Measurements from ENCODE around the gene TRIP10. TPM values are rescaled to one million over a fixed set of nuclear protein-coding genes. Genes with fewer than 3 reads are reported as not detected.

TRIP10 gene
- polyA plus RNA-seq, 3 donors = 1.5 to 2.4 (median 1.9) TPM

GRCh38 chr19:6729573-6730152 is 9.8 kb upstream of the TRIP10 start:
- H3K4me1 ChIP-seq (ENCODE audit: control insufficient read depth in 1 of 2, insufficient read depth in 2 of 2, low read length in 2 of 2) = peaks cover 38 to 43% of the 10 kb centered on the region in 2 donors
- H3K36me3 ChIP-seq (replicated peaks in 1 of 2; ENCODE audit: control insufficient read depth in 1 of 2, insufficient read depth in 2 of 2, low read length in 2 of 2) = peaks cover 26 to 35% of the 10 kb centered on the region in 2 donors
- H3K4me2 ChIP-seq (replicated peaks; ENCODE audit: extremely low read depth, low read length, poor library complexity, severe bottlenecking) = no peak overlapping the region
- Mint-ChIP-seq H3K9me3 (peaks cover 0 to 4% (median 0%) of the 10 kb centered on the region in 7 donors), H3K4me3 (no peak overlapping the region), H3K27me3 (ENCODE audit: low read depth in 3 of 3) (peaks cover 0 to 3% (median 2%) of the 10 kb centered on the region in 3 donors), H3K36me3 (peaks cover 28 to 51% of the 10 kb centered on the region in 2 donors), H3K27ac (peak overlapping the region in 2 of 7 donors; percentile 23 to 77), H3K4me1 (peaks cover 38% of the 10 kb centered on the region)
- H4K20me1 ChIP-seq (ENCODE audit: insufficient read depth, low read length) = no peaks in the 10 kb centered on the region
- H3K27ac ChIP-seq (ENCODE audit: low read depth in 1 of 2, low read length in 2 of 2) = no peak overlapping the region
- H3K9ac ChIP-seq (ENCODE audit: insufficient read depth, low read length, poor library complexity, severe bottlenecking) = no peak overlapping the region
- intact Hi-C loops (cut with micrococcal nuclease) = no loop called here
- no peak for DNase-seq
- H3K27me3 ChIP-seq (ENCODE audit: control insufficient read depth in 2 of 2, insufficient read depth in 2 of 2, low read length in 2 of 2) = no peaks in the 10 kb centered on the region
- no peaks in the 10 kb centered on the region for H3K9me3 ChIP-seq (replicated peaks in 1 of 2; ENCODE audit: control insufficient read depth in 1 of 2, insufficient read depth in 1 of 2, low read length in 2 of 2)
- WGBS (ENCODE audit: insufficient coverage) = 100% methylated on average over 9 of the region's 23 CpGs
- TF ChIP-seq, protein P1, sequence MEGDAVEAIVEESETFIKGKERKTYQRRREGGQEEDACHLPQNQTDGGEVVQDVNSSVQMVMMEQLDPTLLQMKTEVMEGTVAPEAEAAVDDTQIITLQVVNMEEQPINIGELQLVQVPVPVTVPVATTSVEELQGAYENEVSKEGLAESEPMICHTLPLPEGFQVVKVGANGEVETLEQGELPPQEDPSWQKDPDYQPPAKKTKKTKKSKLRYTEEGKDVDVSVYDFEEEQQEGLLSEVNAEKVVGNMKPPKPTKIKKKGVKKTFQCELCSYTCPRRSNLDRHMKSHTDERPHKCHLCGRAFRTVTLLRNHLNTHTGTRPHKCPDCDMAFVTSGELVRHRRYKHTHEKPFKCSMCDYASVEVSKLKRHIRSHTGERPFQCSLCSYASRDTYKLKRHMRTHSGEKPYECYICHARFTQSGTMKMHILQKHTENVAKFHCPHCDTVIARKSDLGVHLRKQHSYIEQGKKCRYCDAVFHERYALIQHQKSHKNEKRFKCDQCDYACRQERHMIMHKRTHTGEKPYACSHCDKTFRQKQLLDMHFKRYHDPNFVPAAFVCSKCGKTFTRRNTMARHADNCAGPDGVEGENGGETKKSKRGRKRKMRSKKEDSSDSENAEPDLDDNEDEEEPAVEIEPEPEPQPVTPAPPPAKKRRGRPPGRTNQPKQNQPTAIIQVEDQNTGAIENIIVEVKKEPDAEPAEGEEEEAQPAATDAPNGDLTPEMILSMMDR (IDR thresholded peaks at IDR 0.05) = no peak
- no peak overlapping the region for H2AFZ ChIP-seq (ENCODE audit: insufficient read depth, low read depth, low read length, poor library complexity, severe bottlenecking)
- peak overlapping the region in 1 of 3 experiments; percentile 23 for H3K4me3 ChIP-seq (replicated peaks in 1 of 3; ENCODE audit: low read depth in 2 of 3, low read length in 3 of 3)
- no peaks in the 10 kb centered on the region for H3K79me2 ChIP-seq (ENCODE audit: insufficient read depth, low read length)

- H3K4me3 Mint-ChIP-seq = no peak overlapping the region
- no peak for DNase-seq
- peaks cover 26 to 39% of the 10 kb centered on the region in 2 donors for H3K36me3 ChIP-seq (replicated peaks in 1 of 2; ENCODE audit: control insufficient read depth in 1 of 2, insufficient read depth in 2 of 2, low read length in 2 of 2)
- no peaks in the 10 kb centered on the region for H3K9me3 ChIP-seq (replicated peaks in 1 of 2; ENCODE audit: control insufficient read depth in 1 of 2, insufficient read depth in 1 of 2, low read length in 2 of 2)
- H2AFZ ChIP-seq (ENCODE audit: insufficient read depth, low read depth, low read length, poor library complexity, severe bottlenecking) = no peak overlapping the region
- 83% methylated on average over 14 of the region's 27 CpGs for WGBS (ENCODE audit: insufficient coverage)
- H3K9me3 Mint-ChIP-seq = peaks cover 0 to 3% (median 0%) of the 10 kb centered on the region in 7 donors
- TF ChIP-seq, protein P1 (IDR thresholded peaks at IDR 0.05) = no peak
- H3K27ac ChIP-seq (ENCODE audit: low read depth in 1 of 2, low read length in 2 of 2) = no peak overlapping the region
- peak overlapping the region in 1 of 3 experiments; percentile 23 for H3K4me3 ChIP-seq (replicated peaks in 1 of 3; ENCODE audit: low read depth in 2 of 3, low read length in 3 of 3)
- H3K79me2 ChIP-seq (ENCODE audit: insufficient read depth, low read length) = no peaks in the 10 kb centered on the region
- peaks cover 30 to 56% of the 10 kb centered on the region in 2 donors for H3K36me3 Mint-ChIP-seq
- H3K27me3 ChIP-seq (ENCODE audit: control insufficient read depth in 2 of 2, insufficient read depth in 2 of 2, low read length in 2 of 2) = no peaks in the 10 kb centered on the region
- H3K4me2 ChIP-seq (replicated peaks; ENCODE audit: extremely low read depth, low read length, poor library complexity, severe bottlenecking) = no peak overlapping the region
- peaks cover 32% of the 10 kb centered on the region for H3K4me1 Mint-ChIP-seq
- intact Hi-C loops (cut with micrococcal nuclease) = no loop called here
- peak overlapping the region in 1 of 7 donors; percentile 16 for H3K27ac Mint-ChIP-seq
- H3K4me1 ChIP-seq (ENCODE audit: control insufficient read depth in 1 of 2, insufficient read depth in 2 of 2, low read length in 2 of 2) = peaks cover 32 to 37% of the 10 kb centered on the region in 2 donors
- no peak overlapping the region for H3K9ac ChIP-seq (ENCODE audit: insufficient read depth, low read length, poor library complexity, severe bottlenecking)
- H3K27me3 Mint-ChIP-seq (ENCODE audit: low read depth in 3 of 3) = peaks cover 0 to 3% (median 2%) of the 10 kb centered on the region in 3 donors
- no peaks in the 10 kb centered on the region for H4K20me1 ChIP-seq (ENCODE audit: insufficient read depth, low read length)
These were observed 9.2 kb upstream of the TRIP10 start for GRCh38 chr19:6730153-6730804.
